GM19240 (cell line): Measurements from ENCODE around the gene RFFL.
"Not testable (repeated sequence)": the region's sequence is repeated elsewhere in the genome, so short reads cannot be mapped to it uniquely, and the experiment has no call there.

Experiments used
- DNase-seq: peaks from one replicate; pipeline ENCODE4 v3.0.0; 2011; ENCODE audit warnings: low spot score; ENCODE audit not compliant: insufficient read length

The RFFL gene

GRCh38 chr17:35063514-35064223, at the start of gene RFFL:
RFFL (minus strand) TSS chr17:35063707; CDS start chr17:35026553, 37,154 bp downstream.
- peak; percentile 69 for DNase-seq

GRCh38 chr17:35110791-35111190, 47.3 kb upstream of the RFFL start:
- DNase-seq = not testable (repeated sequence)

- no peak for DNase-seq
Measured at GRCh38 chr17:35104844-35105450, 41.4 kb upstream of the RFFL start.

DNA sequence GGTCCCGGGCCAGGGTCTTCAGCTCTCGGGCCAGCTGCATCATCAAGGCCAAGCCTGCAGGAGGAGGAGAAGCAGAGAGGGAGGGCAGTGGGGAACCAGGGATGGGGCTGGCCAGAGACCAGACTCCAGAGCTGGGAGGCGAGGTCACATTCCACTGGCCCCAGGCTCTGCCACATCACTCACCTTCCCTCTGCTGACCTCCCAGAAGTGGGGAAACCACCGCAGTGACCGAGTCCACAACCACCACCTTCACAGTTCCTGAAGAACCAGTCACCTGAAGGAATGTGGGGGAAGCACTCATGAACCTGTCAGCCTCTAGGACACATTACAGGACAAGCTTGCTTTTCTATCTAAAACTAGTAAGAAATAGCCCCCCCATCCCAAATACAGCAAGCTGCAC, 39.8 kb upstream of the RFFL start:
- no peak for DNase-seq

- no peak for DNase-seq
Measured at GRCh38 chr17:35101725-35102124, 38.2 kb upstream of the RFFL start.

GRCh38 chr17:35101036-35101435, 37.5 kb upstream of the RFFL start:
- no peak for DNase-seq

- no peak for DNase-seq
Measured at GRCh38 chr17:35099908-35100307, 36.4 kb upstream of the RFFL start.

- DNase-seq = no peak
Measured at GRCh38 chr17:35097776-35098175, 34.3 kb upstream of the RFFL start.

DNA sequence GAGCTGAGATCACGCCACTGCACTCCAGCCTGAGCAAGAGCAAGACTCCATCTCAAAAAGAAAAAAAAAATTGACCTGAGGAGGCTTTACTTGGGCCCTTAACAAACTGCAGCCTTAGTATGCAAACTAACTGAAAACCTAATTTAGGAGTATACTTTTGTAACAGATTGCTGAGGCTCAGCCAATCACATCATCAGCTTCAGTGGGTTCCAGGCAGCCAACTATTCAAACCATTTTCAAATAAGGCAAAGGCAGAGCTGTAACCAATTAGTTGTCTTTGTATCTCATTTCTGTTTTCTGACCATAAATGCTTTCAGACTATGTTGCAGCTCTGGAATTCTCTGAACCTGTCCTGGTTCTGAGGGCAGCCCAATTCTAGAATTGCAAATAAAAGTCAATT, 32.2 kb upstream of the RFFL start:
- no peak for DNase-seq

DNA sequence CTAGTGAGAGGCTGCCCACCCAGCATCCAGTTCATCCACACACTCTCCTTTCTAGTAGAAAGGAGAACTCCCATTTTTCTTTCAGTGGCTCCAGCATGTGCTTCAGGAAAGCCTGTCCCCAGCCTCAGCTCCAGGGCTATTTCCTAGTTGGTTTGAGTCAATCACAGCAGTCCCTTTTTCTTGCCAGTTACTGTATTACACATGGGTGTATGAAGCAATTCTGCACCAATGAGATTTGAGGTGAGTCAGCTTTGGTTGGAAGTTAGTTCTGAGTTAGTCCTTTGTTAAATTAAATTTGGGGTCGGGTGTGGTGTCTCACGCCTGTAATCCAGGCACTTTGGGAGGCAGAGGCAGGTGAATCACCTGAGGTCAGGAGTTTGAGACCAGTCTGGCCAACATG, 31.4 kb upstream of the RFFL start:
- no peak for DNase-seq

GRCh38 chr17:35090707-35091106, 27.2 kb upstream of the RFFL start:
- not testable (repeated sequence) for DNase-seq

DNA sequence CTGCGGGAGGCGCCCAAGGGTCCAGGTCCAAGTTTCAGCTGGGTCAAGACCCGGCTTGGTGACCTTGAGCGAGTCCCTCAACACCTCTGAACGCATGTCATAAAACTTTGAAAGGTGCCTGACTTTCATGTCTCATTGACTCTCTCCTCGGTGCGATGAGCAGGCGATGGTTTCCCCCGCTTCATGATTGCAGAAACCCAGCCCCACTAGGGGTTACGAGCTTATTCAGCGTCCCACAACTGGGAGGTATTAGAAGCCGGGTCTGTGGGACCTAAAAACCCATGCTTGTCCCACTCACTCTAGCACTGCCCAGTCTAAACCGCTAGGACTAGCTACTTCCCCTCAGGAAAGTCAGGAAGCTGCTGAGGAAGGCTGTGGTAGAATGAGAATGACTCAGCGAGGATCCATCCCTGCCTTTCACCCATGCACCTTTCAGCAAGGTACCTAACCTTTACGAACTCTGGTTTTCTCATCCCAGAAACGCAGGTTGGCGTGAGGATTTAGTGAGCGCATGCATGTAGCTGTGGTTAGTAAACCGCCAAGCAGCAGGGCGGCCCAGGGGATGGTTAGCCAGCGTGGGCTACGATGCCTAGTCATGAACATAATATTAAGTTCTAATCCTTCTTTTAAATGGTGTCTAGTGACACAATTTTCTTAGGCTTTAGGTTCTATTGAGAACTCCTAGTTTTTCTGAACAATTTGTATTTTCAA, 26.2 kb upstream of the RFFL start:
- no peak for DNase-seq

DNA sequence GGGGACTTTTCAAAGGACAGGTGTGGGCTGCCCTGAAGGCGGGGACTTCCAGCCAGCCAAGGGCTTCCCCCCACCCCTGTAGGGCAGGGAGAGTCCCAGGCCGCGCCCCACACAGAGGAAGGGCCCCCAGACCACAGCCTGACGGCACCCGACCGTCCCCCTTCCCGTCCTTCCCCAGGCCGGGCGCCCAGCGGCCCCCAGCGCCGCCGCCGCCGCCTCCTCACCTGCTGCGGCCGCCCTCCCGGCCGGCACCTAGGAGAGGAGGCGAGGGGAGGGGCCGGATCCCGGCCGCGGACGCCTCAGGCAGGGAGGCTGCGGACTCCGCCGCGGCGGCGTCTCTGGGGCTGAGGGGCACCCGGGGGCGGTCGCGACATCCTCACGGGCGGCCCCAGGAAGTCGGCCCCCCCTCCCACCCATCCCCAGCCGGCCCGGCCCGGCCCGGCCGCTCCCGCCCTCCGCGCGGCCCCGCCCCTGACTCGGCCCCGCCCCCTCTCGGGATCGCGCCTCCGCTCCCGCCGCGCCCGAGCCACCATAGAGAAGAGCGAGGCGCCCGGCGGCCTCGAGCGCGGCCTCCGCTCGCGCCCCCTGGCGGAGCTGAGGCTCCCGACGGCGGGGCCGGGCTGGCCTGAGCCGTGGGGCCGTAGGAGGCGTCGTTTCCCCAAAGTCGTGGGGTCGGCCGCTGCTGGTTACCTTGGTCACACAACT, 25.5 kb upstream of the RFFL start:
- DNase-seq = peak; percentile 38

DNA sequence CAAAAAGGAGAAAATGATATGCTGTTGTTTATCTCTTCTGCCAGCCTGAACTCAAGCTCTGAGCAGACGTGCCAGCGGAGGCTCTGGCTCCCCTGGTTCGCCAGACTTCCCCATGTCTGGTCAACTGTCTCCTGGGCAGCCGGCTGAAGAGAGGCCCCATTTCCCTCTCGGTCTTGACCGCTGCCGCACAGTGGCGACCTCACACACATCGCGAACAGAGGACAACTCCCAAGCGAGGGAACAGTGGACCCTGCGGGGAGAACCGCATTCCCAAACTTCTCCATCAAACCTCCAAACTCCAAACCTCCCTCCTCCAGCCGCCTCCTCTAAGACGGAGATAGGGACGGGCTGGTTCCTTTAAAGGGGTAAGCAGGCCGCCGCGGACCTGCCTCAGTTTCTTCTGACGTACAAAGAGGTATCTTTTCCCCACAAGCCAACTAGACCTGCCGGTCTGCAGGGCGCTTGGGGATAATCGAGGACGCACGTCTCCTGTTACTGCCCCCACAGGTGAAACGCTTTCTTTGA, 24.9 kb upstream of the RFFL start:
- DNase-seq = no peak

GRCh38 chr17:35087731-35088355, 24.3 kb upstream of the RFFL start:
- no peak for DNase-seq

DNA sequence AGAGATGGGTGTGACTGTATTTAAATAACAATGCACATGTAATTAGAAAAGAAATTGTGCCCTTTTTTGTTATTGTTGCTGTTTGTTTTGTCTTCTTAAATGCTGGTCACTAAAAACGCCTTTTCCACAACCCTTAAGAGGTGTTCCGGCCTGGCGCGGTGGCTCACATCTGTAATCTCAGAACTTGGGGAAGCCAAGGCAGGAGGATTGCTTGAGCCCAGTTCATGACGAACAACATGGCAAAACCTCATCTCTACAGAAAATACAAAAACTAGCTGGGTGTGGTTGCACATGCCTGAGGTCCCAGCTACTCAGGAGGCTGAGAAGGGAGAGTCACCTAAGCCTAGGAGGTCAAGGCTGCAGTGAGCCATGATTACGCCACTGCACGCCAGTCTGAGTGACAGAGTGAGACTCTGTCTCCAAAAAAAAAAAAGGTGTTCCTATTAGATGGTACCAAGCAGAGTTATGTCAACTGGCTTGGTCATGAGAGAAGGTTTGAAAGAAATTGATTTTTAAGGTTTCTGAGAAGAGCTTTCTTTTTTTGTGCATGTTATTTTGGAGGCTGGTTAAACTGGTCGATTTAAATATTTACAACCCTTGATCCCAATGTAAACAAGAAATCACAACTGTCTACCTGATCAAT, 23.5 kb upstream of the RFFL start:
- no peak for DNase-seq

DNA sequence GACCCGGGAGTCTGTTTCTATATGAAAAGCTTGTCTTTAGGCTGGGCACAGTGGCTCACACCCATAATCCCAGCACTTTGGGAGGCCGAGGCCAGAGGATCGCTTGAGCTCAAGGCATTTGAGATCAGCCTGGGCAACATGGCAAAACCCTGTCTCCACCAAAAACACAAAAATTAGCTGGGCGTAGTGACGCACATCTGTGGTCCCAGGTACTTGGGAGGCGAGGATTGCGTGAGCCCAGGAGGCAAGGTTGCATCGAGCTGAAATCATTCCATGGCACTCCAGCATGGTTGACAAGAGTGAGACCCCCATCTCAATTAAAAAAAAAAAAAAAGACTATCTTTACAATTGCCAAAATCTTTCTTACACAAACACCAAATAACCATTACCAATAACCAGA, 22.7 kb upstream of the RFFL start:
- no peak for DNase-seq

GRCh38 chr17:35084987-35085386, 21.5 kb upstream of the RFFL start:
- no peak for DNase-seq

DNA sequence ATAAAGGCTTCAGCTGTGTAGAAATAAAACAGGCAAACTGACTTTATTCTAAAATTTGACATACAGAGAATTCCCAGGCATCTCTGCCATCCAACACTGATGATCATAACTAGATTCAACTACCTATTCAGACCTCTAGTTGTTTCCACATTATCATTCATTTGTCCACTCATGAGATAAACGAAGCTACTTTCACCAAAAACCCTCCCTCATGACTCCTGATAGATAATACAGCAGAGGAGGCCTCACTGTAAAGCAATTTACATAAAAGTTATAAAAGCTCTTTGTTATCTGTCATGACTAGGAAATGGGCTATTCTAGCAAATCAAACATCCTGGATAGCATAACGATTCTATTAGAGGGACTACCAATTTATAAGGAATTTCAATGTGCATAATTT, 19.6 kb upstream of the RFFL start:
- no peak for DNase-seq

DNA sequence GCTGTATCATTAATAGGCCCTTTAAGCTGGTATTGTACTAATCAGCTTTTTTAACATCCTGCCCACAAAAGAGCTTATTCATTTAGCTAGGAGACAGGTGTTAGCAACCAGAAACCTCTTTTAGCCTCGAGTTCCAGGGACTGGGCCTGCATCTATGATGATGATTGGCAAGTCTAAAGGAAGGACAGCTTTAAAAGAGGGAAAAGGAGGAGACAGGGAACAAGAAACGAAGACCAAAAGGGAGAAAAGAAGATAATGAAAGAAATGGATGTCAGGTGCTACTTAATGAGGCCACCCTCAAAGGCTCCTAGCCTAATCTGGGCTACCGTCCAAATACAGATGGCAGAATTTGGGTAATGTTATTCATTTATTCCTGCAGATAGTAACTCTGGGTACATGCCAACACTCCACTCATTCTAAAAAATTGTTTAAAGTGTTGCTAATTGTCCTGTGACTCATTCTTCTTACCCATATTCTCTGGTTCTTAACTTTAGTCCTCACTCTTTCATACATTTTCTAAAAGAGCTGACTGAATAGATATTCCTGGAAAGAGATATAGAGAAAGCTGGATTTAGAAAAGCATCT, 18.7 kb upstream of the RFFL start:
- DNase-seq = no peak
